Kasumi-1 (cell line): ENCODE measurements around the gene KRT83.

Experiments
- DNase-seq, 2 experiments: peaks; one replicate each; lab custom pipeline; 2025; lab: John Stamatoyannopoulos, UW

KRT83 gene

GRCh38 chr12:52332381-52332780 is 11.2 kb upstream of the KRT83 start:
- no peak for DNase-seq

DNA sequence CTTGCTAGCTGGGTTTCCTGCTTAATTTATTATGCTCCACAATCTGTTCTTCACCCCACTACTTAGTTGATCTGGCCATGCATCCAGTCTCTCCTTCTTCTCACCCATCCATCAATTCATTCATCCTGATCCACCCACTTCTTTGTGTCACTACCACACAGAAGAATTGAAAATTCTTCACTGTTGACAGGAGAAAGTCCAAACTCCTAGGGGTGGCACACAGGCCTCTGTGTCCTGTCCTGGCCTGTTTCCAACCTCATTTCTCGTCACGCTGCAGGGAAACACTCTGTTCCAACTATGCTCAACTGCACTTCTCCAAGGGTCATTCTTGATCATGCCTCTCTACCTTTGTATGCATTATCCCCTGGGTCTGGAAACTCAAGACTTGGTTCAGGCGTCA is 10.6 kb upstream of the KRT83 start:
- DNase-seq = no peak

- DNase-seq = no peak
Measured at GRCh38 chr12:52331039-52331438, 9.8 kb upstream of the KRT83 start.

DNA sequence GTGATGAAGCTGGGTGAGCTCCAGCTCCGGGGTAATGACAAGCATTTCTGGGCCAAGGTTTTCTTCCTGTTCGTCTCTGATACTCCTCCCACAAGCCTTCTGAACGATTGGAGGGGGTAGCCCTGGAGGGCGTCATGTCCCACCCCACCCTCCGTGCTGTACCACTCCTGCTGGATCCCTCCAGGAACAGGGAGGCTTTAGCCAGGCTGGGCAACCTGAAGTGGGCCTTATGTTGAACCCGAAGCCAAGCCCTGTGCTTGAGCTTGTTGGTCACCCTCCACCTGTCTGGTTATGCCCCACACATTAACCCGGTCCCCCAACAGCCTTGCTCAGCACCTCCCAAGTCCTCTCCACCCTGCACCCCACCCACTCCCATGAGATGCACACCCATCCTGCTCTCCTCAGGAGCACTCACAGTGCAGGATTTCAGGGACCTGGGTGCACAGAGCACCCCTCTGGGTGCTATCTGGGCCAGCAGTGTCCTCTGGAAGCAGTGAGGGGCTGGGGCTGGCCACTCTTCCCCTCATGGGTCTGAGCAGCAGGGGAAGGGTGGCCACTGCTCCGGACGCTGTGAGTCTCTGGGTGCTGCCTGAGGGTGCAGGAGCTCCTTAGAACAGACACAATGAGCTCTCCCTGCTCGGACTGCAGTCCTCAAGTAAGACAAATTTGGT is 6.8 kb upstream of the KRT83 start:
- DNase-seq = no peak

DNA sequence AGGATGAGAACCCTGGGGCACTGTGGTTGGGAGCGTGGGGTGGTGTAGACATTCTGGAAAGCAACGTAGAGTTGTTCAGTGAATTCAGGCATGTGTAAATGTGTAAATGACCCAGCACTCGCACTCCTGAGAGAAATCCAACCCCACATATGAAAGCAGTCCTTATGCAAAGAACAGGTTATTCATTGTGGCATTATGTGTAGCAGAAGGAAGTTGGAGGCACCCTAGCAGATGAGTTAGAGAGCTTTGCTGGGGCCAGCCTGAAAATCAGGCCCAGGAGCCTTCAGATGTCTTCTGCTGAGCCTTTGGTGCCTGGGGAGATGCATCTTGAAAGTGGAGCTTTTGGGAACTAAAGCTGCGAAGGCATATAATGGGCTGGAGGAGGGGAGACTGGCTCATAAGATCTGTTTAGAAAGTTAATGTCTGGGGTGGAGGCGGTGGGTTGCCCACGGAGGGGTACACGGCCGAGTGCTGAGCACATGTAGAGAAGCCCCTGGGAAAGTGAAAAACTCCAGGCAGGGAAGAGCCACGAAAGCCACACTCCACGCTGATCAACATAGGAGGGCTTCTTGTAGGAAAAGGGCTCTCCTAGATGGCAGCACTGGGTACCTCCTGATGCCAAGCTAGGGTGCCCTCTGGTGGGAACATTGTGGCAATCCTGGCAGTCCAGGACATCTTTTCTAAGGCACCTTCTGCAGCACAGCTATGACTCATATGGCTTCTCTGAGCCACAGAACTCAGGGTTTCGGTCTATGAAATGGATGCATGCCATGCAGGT is 6.0 kb upstream of the KRT83 start:
- peak; percentile 90 to 93 for DNase-seq

DNA sequence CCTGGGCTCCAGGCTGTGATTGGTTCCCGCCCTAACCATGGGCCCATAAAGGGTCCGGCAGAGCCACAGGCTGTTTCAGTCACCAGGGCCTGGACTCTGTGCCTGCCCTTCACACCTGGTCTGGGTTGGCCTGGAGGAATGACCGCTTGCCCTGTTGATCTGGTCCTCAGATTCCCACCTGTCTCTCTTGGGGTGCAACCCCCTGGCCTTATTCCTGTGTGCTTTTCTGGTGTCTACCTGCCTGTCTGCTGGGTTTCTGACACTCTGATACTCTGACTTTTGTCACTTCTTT is 2.9 kb upstream of the KRT83 start:
- no peak for DNase-seq

DNA sequence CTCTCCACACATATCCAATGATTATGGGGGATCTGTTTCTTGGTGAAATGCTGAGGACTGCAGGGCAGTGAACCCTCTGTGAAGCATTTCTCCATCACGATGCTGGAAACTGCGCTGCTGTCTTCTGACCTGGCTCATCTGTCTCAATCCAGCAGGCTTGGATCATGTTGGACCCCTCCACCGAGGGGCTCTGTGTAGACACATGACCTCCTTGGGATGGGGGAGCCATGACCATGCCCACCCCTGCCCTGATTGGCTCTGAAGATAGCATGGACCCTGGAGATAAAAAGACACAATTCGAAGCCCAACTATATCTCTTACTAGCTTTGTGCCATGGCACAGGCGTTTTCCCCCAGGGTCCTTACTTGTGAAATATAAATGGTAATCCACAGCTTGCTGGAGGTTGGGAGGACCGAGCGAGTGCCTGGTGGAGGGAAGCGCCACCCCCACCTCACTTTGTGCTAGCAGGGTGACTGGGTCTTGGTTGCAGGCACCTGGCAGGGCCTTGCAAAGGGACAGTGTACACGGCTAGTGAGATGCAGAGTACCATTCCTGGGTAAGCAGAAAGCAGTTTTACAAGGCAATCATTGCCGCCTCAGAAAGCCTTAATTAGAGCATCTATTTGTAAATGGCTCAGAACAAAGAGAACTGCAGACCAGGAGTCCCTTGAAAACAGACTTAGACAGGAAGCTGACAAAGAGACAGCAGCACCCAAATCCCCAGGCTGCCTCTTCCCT is 2.4 kb upstream of the KRT83 start:
- no peak for DNase-seq

DNA sequence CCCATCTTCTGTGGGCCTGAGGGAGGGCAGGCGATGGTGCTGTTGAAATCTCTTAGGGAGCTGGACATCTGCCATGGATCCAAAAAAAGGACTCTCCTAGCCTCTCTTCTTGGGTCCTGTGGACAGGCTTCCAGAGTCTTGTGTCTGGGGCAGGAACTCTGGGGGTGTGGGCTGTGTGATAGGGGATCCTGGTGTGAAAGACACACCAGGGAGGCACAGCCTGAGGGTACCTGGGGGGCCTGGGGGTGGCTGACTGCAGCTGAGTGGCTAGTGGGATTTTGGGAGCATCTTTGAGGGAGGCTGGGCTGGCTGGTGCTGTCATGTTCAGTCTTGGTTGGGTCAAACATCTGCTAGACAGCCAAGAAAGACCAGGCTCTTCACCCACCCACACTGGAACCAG is 1.8 kb upstream of the KRT83 start:
- DNase-seq = no peak

DNA sequence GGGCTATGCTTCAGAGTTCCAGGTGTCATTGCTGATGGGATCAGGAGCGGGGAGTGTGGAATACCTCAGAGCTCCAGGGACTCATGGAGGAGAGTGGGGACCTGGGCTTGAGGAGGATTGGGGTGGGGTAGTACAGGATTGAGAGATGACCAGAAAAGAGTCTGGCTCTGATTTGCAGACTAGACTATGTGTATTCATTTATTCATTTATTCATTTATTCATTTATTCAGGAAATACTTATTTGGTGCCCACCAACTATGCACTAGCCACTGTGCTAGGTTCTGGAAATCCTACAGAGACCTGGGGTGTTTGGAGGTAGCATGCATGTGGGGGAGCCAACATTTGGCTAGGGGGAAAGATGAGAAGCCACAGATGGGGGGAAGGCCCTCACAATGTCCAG is 871 bp upstream of the KRT83 start:
- no peak for DNase-seq

GRCh38 chr12:52321418-52321817 is 220 bp upstream of the KRT83 start:
- no peak for DNase-seq

DNA sequence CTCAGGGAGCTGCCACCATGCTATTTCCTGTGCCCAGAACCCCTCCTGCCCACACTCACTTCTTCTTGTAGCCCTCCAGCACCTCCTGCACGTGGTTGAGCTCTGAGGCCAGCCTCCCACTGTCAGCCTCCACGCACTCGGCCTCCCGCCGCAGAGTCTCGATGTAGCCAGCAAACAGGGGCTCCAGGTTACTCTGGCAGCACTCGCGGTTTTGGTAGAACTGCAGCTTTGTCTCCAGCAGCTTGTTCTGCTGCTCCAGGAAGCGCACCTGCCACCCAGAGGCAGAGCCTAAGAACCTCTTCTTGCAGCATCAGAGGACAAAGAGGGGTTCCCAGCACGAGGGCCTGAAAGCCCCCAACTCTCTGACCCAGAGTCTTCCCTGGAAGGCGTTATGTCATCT is 2.1 kb downstream of the KRT83 start:
- no peak for DNase-seq

GRCh38 chr12:52318241-52318990 is 2.8 kb downstream of the KRT83 start:
- no peak for DNase-seq

DNA sequence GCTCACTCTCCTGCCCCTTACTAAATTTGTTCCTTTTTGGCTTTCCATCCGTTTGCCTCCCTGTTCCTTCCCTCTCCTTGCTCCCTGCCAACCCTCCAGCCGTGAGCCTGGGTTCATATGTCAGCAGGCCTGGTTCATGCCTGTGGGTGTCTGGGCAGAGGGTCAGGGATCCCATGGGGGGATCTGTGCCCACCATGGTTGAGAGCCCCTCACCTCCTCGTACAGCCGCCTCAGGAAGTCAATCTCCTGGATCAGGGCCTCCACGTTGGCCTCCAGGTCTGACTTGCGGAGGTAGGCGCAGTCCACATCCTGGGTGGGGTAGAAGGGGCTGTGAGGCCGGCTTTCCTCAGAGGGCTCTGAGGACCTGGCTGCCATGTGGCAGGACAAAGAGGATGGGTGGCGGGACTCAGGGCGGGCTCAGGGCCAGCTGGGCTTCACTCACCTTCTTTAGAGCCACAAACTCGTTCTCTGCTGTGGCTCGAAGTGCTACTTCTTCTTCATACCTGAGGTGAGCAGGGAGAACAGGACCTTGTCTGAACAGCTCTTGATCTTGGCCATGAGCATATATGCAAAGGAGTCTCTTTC is 3.6 kb downstream of the KRT83 start:
- DNase-seq = no peak

DNA sequence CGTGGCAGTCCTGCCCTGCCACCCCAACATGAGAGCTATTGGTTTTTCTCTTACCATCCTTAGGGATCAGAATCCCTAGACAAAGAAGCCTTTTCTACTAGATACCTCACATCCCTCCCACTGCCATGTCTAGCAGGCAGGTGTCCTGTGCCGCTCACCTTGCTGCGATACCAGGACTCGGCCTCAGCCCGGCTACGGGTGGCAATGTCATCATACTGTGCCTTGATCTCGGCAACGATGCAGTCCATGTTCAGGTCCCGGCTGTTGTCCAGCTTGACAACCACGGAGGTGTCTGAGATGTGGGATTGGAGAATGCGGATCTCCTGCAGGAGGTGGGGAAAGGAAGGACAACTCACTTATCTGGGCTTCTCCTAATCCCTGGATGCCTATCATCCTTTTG is 4.5 kb downstream of the KRT83 start:
- DNase-seq = no peak

GRCh38 chr12:52316290-52316689 is 4.9 kb downstream of the KRT83 start:
- no peak for DNase-seq

DNA sequence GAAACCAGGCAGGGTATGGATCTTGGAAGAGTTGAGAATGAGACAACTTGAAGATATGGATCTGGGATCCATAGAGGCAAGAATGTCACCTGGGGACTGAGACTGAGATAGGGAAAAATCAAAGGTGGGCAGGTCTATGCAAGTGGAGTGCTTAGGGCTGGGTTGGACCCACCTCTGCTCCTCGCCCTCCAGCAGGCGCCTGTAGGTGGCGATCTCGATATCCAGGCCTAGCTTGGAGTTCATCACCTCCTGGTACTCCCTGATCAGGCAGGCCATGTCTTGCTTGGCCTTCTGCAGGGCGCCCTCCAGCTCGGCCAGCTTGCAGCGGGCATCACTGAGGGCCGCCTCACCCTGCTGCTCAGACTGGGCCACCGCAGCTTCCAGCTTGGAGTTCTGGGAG is 5.5 kb downstream of the KRT83 start:
- DNase-seq = peak in 1 of 2 experiments; percentile 21

- no peak for DNase-seq
Measured at GRCh38 chr12:52314511-52314910, 6.7 kb downstream of the KRT83 start.

GRCh38 chr12:52313926-52314325 is 7.3 kb downstream of the KRT83 start:
- no peak for DNase-seq

DNA sequence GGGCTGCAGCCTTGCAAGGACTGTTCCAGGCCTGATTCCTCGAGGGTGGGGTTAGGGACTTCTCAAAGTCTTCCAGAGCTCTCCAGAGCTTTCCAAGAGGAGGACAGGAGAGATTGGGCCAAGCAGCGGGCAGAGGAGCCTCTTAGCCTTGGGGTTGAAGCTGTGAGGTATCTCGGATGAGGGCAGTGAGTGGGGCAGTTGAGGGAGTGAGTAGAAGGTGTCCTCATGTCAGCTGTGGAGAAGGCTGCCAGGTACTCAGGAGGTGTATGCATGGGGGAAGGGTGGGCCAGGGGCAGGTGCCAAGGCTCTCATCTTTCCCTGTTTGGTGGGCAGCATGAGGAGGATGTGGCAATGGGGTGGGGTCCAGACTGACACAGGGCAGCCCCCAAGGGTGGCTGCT is 7.7 kb downstream of the KRT83 start:
- DNase-seq = no peak

DNA sequence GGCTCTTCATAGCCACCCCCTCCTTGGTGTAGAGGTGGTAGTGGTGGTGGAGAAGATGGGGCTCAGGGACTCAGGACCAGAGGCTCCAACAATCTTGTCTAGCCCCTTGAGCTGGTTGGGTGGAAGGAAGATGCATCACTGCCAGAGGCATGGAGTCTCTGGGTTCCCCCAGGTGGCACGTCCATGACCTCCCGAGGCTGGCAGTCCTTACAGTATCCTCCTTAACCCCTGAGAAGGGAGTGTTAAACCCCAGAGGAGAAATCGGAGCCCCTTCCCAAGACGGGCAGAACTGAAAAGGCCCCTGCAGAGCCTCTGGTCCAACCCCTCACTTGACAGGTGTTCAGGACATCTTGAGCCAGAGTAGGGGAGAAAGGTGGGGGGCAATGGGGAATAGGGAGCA is 9.1 kb downstream of the KRT83 start:
- no peak for DNase-seq

DNA sequence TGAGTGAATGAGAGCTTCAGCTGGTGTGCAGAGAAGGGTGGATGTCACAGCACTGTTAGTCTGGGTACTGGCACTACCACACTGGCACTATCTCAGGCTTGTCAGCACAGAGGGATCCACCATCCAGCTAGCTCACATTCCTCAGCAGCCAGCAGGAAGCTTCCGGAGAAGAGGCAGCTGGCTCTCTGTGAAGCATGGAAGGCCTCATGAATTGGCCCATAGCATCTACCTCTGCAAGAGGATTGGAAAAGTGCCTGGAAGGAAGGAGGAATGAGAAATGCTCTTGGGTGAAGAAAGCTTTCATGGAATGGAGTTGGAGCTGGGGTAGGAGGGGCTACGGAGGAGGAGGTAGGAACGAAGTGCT is 9.9 kb downstream of the KRT83 start:
- DNase-seq = no peak

- DNase-seq = no peak
Measured at GRCh38 chr12:52310622-52311284, 10.4 kb downstream of the KRT83 start.
